Activated T-cell treated with anti-CD3 and anti-CD28 coated beads, Interleukin-2, amount 50 U/mL, for 24 hours (primary cell): Measurements from ENCODE around the gene GADD45B.
"Not testable (repeated sequence)": the region's sequence is repeated elsewhere in the genome, so short reads cannot be mapped to it uniquely, and the experiment has no call there.

Experiments used
- DNase-seq: peaks from one replicate; pipeline ENCODE4 v3.0.0-alpha.2; 2020
- H3K27ac Mint-ChIP-seq: 2 replicates; pipeline ENCODE4 v1.8.0; 2020; ENCODE audit warnings: mild to moderate bottlenecking, mixed read lengths
- H3K27me3 Mint-ChIP-seq: 2 replicates; pipeline ENCODE4 v1.8.0; 2020; ENCODE audit warnings: mixed read lengths
- H3K36me3 Mint-ChIP-seq: 2 replicates; pipeline ENCODE4 v1.8.0; 2020; ENCODE audit warnings: low read depth, mixed read lengths
- H3K4me1 Mint-ChIP-seq: 2 replicates; pipeline ENCODE4 v1.8.0; 2020; ENCODE audit warnings: low read depth, mixed read lengths
- H3K4me3 Mint-ChIP-seq: 2 replicates; pipeline ENCODE4 v1.8.0; 2020; ENCODE audit warnings: mild to moderate bottlenecking, moderate library complexity, mixed read lengths
- H3K9me3 Mint-ChIP-seq: 2 replicates; pipeline ENCODE4 v1.8.0; 2020; ENCODE audit warnings: mixed read lengths

The GADD45B gene

GRCh38 chr19:2495651-2496316 lies 19.9 kb downstream of the GADD45B start:
- H3K36me3 Mint-ChIP-seq: no peaks in the 10 kb centered on the region
- H3K4me1 Mint-ChIP-seq: peaks cover 20% of the 10 kb centered on the region
- no peak for DNase-seq
- peaks cover 40% of the 10 kb centered on the region for H3K27me3 Mint-ChIP-seq
- H3K9me3 Mint-ChIP-seq: no peaks in the 10 kb centered on the region
- H3K27ac Mint-ChIP-seq: no peak overlapping the region
- peak overlapping the region; percentile 38 for H3K4me3 Mint-ChIP-seq

- peaks cover 28% of the 10 kb centered on the region for H3K27me3 Mint-ChIP-seq
- H3K36me3 Mint-ChIP-seq: no peaks in the 10 kb centered on the region
- DNase-seq: no peak
- H3K4me3 Mint-ChIP-seq: no peak overlapping the region
- H3K27ac Mint-ChIP-seq: no peak overlapping the region
- H3K4me1 Mint-ChIP-seq: peaks cover 20% of the 10 kb centered on the region
- H3K9me3 Mint-ChIP-seq: no peaks in the 10 kb centered on the region
Measured at GRCh38 chr19:2497186-2497585, 21.3 kb downstream of the GADD45B start.

- Mint-ChIP-seq H3K4me3 (no peak overlapping the region), H3K27ac (no peak overlapping the region), H3K27me3 (peaks cover 6% of the 10 kb centered on the region), H3K36me3 (no peaks in the 10 kb centered on the region), H3K9me3 (no peaks in the 10 kb centered on the region), H3K4me1 (peaks cover 27% of the 10 kb centered on the region)
- no peak for DNase-seq
Measured at GRCh38 chr19:2500156-2500555, 24.2 kb downstream of the GADD45B start.

DNA sequence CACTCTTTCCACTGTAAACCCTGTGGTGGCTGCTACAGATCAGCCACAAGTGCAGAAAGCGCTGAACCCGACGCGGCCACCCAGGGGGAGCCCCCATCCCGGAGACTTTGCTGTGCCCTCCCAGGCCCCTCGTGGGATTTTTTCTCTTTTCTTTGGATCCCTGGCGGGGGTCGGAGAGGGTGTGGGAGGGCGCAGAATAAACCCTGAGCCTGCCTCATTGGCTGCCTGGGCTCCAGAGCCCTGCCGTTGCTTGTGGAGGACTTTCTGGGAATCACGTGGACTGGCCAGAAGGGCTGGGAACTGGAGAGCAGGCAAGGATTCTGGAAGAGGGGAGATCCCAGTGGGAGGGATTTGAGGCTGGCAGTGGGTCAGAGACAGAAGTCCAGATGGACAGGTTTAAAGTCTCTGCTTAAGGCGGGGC lies 24.9 kb downstream of the GADD45B start:
- Mint-ChIP-seq H3K27me3 (peaks cover 6% of the 10 kb centered on the region), H3K4me3 (no peak overlapping the region), H3K36me3 (no peaks in the 10 kb centered on the region), H3K9me3 (no peaks in the 10 kb centered on the region), H3K27ac (no peak overlapping the region), H3K4me1 (peaks cover 24% of the 10 kb centered on the region)
- no peak for DNase-seq

- peaks cover 29% of the 10 kb centered on the region for H3K4me1 Mint-ChIP-seq
- H3K36me3 Mint-ChIP-seq: no peaks in the 10 kb centered on the region
- DNase-seq: peak; percentile 75
- H3K27ac Mint-ChIP-seq: peak overlapping the region; percentile 91
- H3K27me3 Mint-ChIP-seq: peaks cover 6% of the 10 kb centered on the region
- H3K4me3 Mint-ChIP-seq: peak overlapping the region; percentile 61
- H3K9me3 Mint-ChIP-seq: no peaks in the 10 kb centered on the region
Measured at GRCh38 chr19:2503521-2504109, 27.7 kb downstream of the GADD45B start.

- peaks cover 29% of the 10 kb centered on the region for H3K4me1 Mint-ChIP-seq
- H3K27me3 Mint-ChIP-seq, H3K9me3 Mint-ChIP-seq, DNase-seq, H3K27ac Mint-ChIP-seq, H3K4me3 Mint-ChIP-seq, H3K36me3 Mint-ChIP-seq: not testable (repeated sequence)
Measured at GRCh38 chr19:2506656-2507055, 30.7 kb downstream of the GADD45B start.

GRCh38 chr19:2507109-2507508 lies 31.2 kb downstream of the GADD45B start:
- H3K36me3 Mint-ChIP-seq: no peaks in the 10 kb centered on the region
- peak overlapping the region; percentile 27 for H3K4me3 Mint-ChIP-seq
- H3K4me1 Mint-ChIP-seq: peaks cover 29% of the 10 kb centered on the region
- no peaks in the 10 kb centered on the region for H3K27me3 Mint-ChIP-seq
- H3K9me3 Mint-ChIP-seq: no peaks in the 10 kb centered on the region
- H3K27ac Mint-ChIP-seq: peak overlapping the region; percentile 40
- DNase-seq: no peak

DNA sequence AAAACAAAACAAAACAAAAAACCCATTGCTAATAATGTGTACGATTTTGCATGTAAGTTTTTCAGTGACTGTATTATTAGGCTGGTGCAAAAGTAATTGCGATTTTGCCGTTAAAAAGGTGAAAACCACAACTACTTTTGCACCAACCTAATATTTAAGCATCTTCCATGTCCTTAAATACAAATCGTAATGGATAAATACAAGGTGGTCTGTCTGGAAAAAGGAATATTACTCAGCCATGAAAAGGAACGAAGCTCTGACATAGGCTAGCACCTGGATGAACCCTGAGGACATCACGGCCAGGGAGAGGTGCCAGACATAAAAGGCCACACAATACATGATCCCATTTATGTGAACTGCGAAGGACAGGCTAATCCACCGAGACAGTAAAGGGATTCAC lies 33.2 kb downstream of the GADD45B start:
- no peak for DNase-seq
- H3K36me3 Mint-ChIP-seq: no peaks in the 10 kb centered on the region
- H3K27me3 Mint-ChIP-seq: no peaks in the 10 kb centered on the region
- peaks cover 14% of the 10 kb centered on the region for H3K4me1 Mint-ChIP-seq
- H3K27ac Mint-ChIP-seq: no peak overlapping the region
- no peaks in the 10 kb centered on the region for H3K9me3 Mint-ChIP-seq
- H3K4me3 Mint-ChIP-seq: no peak overlapping the region

- Mint-ChIP-seq H3K4me3 (no peak overlapping the region), H3K27ac (no peak overlapping the region), H3K27me3 (no peaks in the 10 kb centered on the region), H3K36me3 (no peaks in the 10 kb centered on the region), H3K4me1 (peaks cover 10% of the 10 kb centered on the region), H3K9me3 (no peaks in the 10 kb centered on the region)
- DNase-seq: no peak
Measured at GRCh38 chr19:2511570-2511969, 35.6 kb downstream of the GADD45B start.

DNA sequence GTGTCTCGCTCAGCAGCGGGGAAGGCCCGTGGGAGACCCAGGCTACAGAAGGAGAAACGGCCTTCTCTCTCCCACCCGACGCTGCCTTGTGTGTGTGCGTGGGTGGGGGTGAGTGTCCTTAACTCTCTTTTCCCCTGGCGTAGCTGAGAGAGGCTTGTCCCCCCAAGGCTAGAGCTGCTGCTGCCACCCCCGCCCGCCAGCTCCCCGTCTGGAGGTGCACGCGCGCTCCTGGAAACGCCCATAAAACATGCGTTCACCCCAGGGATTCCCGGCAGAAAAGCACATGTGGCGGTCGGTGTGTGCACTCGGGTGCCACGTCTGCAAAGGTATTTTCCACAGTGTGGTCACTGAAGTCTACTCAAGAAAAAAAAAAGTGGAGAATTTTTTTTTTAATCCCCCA lies 36.1 kb downstream of the GADD45B start:
- H3K36me3 Mint-ChIP-seq: no peaks in the 10 kb centered on the region
- no peak overlapping the region for H3K4me3 Mint-ChIP-seq
- H3K4me1 Mint-ChIP-seq: peaks cover 9% of the 10 kb centered on the region
- no peaks in the 10 kb centered on the region for H3K27me3 Mint-ChIP-seq
- H3K9me3 Mint-ChIP-seq: no peaks in the 10 kb centered on the region
- no peak for DNase-seq
- H3K27ac Mint-ChIP-seq: no peak overlapping the region

DNA sequence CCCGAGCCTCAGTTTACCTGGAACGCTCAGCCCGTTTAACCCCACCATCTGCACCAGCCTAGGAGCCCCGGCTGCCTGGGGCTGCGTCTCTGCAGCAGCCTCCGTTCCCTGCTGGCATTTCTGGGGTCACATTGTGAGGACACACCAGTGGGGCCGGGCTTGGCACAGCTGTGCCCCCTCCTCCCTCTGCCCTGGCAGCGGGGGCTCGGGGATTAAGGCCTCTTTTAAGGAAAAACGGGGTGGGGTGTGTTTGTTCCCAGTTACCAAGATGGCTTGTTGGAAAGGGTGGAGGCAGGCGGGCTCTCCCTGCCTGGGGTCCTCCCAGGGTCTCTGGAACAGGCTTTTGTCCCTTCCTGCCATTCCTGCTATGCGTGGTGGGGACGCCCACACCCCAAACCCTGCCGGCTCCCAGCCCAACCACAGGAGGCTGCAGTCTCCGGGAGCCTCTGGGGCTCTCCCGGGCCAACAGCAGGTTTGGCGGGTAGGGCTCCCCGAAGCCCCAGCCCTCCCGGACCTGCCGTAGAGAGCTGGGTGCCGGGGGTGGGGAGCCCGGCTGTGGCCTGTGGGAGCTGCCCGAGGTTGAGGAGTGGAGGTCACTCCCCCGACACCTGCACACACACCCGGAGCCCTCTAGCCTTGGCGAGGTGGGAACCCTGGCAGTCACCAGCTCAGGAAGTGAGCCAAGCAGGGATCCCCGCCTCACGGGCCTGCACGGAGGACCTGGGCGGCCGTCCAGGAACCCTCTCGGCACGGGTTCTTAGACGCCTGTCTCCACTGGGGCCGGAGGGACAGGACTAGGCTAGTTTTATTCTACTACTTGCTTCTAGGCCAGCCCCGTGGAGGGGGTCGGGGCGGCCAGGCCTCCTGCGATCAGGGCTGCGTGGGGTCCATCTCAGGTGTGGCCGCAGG lies 36.9 kb downstream of the GADD45B start:
- peaks cover 4% of the 10 kb centered on the region for H3K4me1 Mint-ChIP-seq
- no peak overlapping the region for H3K4me3 Mint-ChIP-seq
- no peaks in the 10 kb centered on the region for H3K36me3 Mint-ChIP-seq
- no peak overlapping the region for H3K27ac Mint-ChIP-seq
- no peak for DNase-seq
- H3K27me3 Mint-ChIP-seq: no peaks in the 10 kb centered on the region
- H3K9me3 Mint-ChIP-seq: no peaks in the 10 kb centered on the region

GRCh38 chr19:2514981-2515518 lies 39.1 kb downstream of the GADD45B start:
- Mint-ChIP-seq H3K9me3 (no peaks in the 10 kb centered on the region), H3K27me3 (no peaks in the 10 kb centered on the region), H3K4me3 (no peak overlapping the region), H3K4me1 (peaks cover 9% of the 10 kb centered on the region), H3K36me3 (no peaks in the 10 kb centered on the region), H3K27ac (no peak overlapping the region)
- no peak for DNase-seq

GRCh38 chr19:2516727-2517126 lies 40.8 kb downstream of the GADD45B start:
- H3K4me1 Mint-ChIP-seq: peaks cover 9% of the 10 kb centered on the region
- H3K27me3 Mint-ChIP-seq: no peaks in the 10 kb centered on the region
- no peaks in the 10 kb centered on the region for H3K9me3 Mint-ChIP-seq
- H3K27ac Mint-ChIP-seq: no peak overlapping the region
- H3K4me3 Mint-ChIP-seq: no peak overlapping the region
- no peak for DNase-seq
- no peaks in the 10 kb centered on the region for H3K36me3 Mint-ChIP-seq

- Mint-ChIP-seq H3K4me3 (no peak overlapping the region), H3K36me3 (no peaks in the 10 kb centered on the region), H3K27me3 (no peaks in the 10 kb centered on the region), H3K9me3 (no peaks in the 10 kb centered on the region), H3K27ac (no peak overlapping the region), H3K4me1 (peaks cover 9% of the 10 kb centered on the region)
- DNase-seq: no peak
Measured at GRCh38 chr19:2517881-2518601, 42.1 kb downstream of the GADD45B start.
